ENCODE results near the gene CFAP61.

CFAP61 gene

DNA sequence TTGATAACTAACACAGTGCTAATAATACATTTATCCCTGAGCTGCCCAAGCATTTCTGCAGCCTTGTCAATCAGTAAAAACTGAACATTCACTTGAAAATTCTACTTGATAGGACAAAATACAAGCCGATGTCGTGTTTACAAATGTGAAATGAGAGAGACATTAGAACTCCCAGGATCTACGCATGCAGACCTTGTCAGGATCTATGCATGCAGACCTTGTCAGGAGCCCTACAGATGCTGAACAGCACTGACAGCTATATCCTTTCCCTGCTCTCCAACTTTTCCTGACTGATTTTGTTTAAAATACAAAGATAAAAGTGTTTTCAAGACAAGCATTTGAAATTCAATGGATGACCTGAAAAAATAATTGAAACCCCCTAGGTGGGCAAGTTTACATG, 344.5 kb downstream of the CFAP61 start:
- Histone ChIP-seq H3K27ac (ENCODE audit: low read depth, low read length) (no peak overlapping the region), H3K9ac (ENCODE audit: low read length) (no peak overlapping the region), H3K4me3 (ENCODE audit: low read depth in 1 of 2, low read length in 2 of 2) (no peak overlapping the region), H3K9me3 (ENCODE audit: low read length) (no peaks in the 10 kb centered on the region), H3K4me1 (ENCODE audit: insufficient read depth, low read length) (no peaks in the 10 kb centered on the region), H3K36me3 (ENCODE audit: insufficient read depth, low read length) (no peaks in the 10 kb centered on the region), H3K27me3 (ENCODE audit: control insufficient read depth in 1 of 2, insufficient read depth in 2 of 2, low read length in 2 of 2) (no peaks in the 10 kb centered on the region)

DNA sequence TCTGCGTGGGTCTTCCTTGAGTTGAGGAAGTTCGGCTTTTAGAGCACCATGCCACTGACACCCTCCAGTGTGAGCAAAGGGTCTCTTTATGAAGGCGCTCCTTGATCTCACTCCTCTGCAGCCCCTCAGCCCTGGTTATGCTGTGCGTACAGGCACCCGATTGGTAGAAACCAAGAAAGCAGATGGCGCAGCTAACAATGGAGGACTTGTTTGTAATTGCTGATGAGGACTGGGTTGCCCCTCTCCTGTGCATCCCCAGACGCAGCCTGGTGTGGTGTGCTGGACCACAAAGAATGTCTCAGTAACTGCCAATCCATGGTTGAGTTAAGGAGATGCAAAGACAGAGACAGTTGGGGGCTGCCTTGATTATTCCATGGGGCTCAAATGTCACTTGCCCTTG, 345.8 kb downstream of the CFAP61 start:
- no peak overlapping the region for H3K9ac ChIP-seq (ENCODE audit: low read length)
- no peaks in the 10 kb centered on the region for H3K36me3 ChIP-seq (ENCODE audit: insufficient read depth, low read length)
- H3K27ac ChIP-seq (ENCODE audit: low read depth, low read length): no peak overlapping the region
- no peaks in the 10 kb centered on the region for H3K9me3 ChIP-seq (ENCODE audit: low read length)
- no peak overlapping the region for H3K4me3 ChIP-seq (ENCODE audit: low read depth in 1 of 2, low read length in 2 of 2)
- H3K4me1 ChIP-seq (ENCODE audit: insufficient read depth, low read length): no peaks in the 10 kb centered on the region
- no peaks in the 10 kb centered on the region for H3K27me3 ChIP-seq (ENCODE audit: control insufficient read depth in 1 of 2, insufficient read depth in 2 of 2, low read length in 2 of 2)

DNA sequence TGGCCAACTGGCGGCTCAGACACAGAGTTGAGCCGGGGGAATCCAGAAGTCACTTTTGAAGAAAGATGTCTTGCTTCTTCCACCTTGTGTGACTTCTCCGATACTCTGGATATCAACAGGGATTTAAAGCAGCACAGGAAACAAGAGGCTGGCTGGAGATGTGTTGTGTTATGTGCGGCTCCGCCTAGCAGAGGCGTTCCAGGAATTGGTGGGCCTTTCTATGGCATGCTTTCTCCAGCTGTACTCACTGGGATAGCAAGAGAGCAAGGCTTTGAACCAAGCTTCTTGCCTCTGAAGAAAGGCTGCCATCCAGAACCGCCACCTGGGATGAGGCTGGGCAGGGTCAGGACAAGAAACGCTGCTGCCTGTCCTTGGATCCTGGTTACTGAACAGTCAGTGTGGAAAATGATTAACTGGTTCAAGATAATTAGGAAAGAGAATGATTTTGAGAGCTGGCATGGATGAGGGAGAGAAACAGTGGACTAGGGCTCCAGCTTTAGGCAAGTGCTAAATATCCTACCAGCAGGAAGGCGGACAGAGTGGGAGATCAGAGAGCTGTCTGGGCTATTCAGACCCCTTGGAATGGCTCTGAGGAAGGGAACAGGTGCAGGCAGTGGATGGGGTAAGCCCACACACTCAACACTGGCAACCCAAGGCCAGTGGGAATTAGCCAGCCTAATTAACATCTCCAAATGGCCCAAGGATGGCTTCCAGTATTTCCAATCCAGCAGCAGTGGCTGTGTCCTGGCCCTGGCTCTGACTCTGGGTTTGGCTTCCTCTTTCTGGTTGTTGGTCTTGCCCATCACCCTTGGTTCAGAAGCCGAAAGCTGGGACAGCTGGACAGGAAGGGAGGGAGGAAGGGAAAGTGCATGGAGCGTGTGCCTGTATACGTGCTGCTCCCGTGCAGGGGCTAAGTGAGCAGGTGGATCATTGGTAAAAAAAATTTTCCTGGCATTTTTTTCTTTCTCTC, 347.5 kb downstream of the CFAP61 start:
- Histone ChIP-seq H3K36me3 (ENCODE audit: insufficient read depth, low read length) (no peaks in the 10 kb centered on the region), H3K9ac (ENCODE audit: low read length) (no peak overlapping the region), H3K4me1 (ENCODE audit: insufficient read depth, low read length) (no peaks in the 10 kb centered on the region), H3K4me3 (ENCODE audit: low read depth in 1 of 2, low read length in 2 of 2) (no peak overlapping the region), H3K27ac (ENCODE audit: low read depth, low read length) (no peak overlapping the region), H3K9me3 (ENCODE audit: low read length) (no peaks in the 10 kb centered on the region), H3K27me3 (ENCODE audit: control insufficient read depth in 1 of 2, insufficient read depth in 2 of 2, low read length in 2 of 2) (no peaks in the 10 kb centered on the region)

DNA sequence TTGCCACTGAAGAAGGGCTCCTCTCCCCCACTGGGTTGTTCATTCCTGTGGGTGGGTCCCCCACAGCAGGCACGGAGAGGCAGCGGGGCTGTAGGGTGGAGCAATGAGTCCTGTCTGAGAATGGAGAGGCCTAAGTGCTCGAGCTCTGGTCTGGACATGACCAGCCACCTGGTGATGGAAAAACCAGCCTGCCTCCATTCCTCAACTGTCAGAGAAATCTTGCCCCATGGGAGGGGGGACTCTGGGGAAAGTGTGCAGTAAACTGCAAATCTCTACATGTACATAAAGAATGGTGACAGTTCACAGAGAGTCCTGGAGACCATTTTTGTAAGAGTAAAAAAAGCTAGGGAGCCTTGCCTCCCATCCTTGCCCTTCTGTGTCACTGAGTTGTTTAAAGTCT, 349.7 kb downstream of the CFAP61 start:
- H3K4me1 ChIP-seq (ENCODE audit: insufficient read depth, low read length): no peaks in the 10 kb centered on the region
- no peak overlapping the region for H3K9ac ChIP-seq (ENCODE audit: low read length)
- H3K27ac ChIP-seq (ENCODE audit: low read depth, low read length): no peak overlapping the region
- no peaks in the 10 kb centered on the region for H3K36me3 ChIP-seq (ENCODE audit: insufficient read depth, low read length)
- no peaks in the 10 kb centered on the region for H3K9me3 ChIP-seq (ENCODE audit: low read length)
- no peak overlapping the region for H3K4me3 ChIP-seq (ENCODE audit: low read depth in 1 of 2, low read length in 2 of 2)
- no peaks in the 10 kb centered on the region for H3K27me3 ChIP-seq (ENCODE audit: control insufficient read depth in 1 of 2, insufficient read depth in 2 of 2, low read length in 2 of 2)

DNA sequence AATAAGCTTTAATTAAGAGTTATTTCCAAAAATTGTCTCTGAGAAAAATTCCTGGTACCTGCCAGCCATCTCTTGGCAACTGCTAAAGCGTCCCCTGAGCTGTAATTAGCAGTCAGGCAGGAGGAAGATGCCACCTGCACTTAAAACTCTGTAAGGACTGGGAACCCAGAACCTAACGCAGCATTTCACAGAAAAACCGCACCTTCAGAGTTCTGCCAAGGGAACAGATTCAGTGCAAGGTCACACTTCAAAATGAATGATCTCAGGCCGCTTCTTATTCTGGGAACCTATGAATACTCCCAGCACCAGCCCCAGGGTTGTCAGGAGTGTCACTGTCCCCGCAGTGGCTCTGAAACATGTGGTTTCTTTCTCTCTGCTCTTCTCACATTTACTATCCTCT, 352.3 kb downstream of the CFAP61 start:
- H3K36me3 ChIP-seq (ENCODE audit: insufficient read depth, low read length): no peaks in the 10 kb centered on the region
- no peaks in the 10 kb centered on the region for H3K9me3 ChIP-seq (ENCODE audit: low read length)
- no peak overlapping the region for H3K9ac ChIP-seq (ENCODE audit: low read length)
- H3K4me3 ChIP-seq (ENCODE audit: low read depth in 1 of 2, low read length in 2 of 2): no peak overlapping the region
- no peaks in the 10 kb centered on the region for H3K27me3 ChIP-seq (ENCODE audit: control insufficient read depth in 1 of 2, insufficient read depth in 2 of 2, low read length in 2 of 2)
- H3K4me1 ChIP-seq (ENCODE audit: insufficient read depth, low read length): no peaks in the 10 kb centered on the region
- no peak overlapping the region for H3K27ac ChIP-seq (ENCODE audit: low read depth, low read length)

DNA sequence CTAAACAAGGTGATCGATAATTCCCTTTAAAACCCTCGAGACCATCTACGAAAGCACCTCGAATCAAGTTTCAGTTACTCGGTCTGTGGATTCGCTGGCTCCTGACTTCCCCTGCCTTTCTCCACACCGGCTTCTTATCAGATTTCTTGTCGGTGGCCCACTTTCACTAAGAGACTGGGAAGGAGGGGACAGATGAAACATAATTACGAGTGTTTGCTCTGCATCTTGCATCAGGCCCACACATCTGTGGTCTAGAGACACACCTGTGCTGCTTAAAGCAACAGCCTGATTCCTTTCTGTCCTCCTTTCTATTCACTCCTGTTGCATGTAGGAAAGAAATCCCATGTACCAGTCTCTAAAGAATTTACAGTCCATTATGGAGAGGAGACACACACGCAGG, 353.3 kb downstream of the CFAP61 start:
- Histone ChIP-seq H3K36me3 (ENCODE audit: insufficient read depth, low read length) (no peaks in the 10 kb centered on the region), H3K4me1 (ENCODE audit: insufficient read depth, low read length) (no peaks in the 10 kb centered on the region), H3K4me3 (ENCODE audit: low read depth in 1 of 2, low read length in 2 of 2) (no peak overlapping the region), H3K9me3 (ENCODE audit: low read length) (no peaks in the 10 kb centered on the region), H3K27ac (ENCODE audit: low read depth, low read length) (no peak overlapping the region), H3K9ac (ENCODE audit: low read length) (no peak overlapping the region), H3K27me3 (ENCODE audit: control insufficient read depth in 1 of 2, insufficient read depth in 2 of 2, low read length in 2 of 2) (no peaks in the 10 kb centered on the region)

DNA sequence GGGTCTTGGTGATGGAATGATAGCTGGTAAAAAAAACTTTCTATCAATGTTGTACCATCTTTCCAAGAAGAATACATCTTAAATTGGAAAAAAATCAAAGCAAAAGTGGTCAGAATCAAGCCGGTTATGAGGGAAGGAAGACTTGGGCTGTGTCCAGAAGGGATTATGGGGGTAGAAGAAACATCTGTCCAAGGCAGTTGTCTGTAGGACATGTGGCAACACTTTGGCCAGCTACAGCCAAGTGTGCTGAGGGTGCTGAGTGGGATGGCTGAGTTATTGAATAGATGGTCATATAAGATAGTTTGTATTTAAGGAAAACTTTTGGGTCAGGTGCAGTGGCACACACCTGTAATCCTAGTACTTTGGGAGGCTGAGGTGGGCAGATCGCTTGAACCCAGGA, 354.0 kb downstream of the CFAP61 start:
- no peaks in the 10 kb centered on the region for H3K36me3 ChIP-seq (ENCODE audit: insufficient read depth, low read length)
- no peaks in the 10 kb centered on the region for H3K9me3 ChIP-seq (ENCODE audit: low read length)
- no peaks in the 10 kb centered on the region for H3K4me1 ChIP-seq (ENCODE audit: insufficient read depth, low read length)
- no peak overlapping the region for H3K27ac ChIP-seq (ENCODE audit: low read depth, low read length)
- H3K27me3 ChIP-seq (ENCODE audit: control insufficient read depth in 1 of 2, insufficient read depth in 2 of 2, low read length in 2 of 2): no peaks in the 10 kb centered on the region
- H3K4me3 ChIP-seq (ENCODE audit: low read depth in 1 of 2, low read length in 2 of 2): no peak overlapping the region
- H3K9ac ChIP-seq (ENCODE audit: low read length): no peak overlapping the region

DNA sequence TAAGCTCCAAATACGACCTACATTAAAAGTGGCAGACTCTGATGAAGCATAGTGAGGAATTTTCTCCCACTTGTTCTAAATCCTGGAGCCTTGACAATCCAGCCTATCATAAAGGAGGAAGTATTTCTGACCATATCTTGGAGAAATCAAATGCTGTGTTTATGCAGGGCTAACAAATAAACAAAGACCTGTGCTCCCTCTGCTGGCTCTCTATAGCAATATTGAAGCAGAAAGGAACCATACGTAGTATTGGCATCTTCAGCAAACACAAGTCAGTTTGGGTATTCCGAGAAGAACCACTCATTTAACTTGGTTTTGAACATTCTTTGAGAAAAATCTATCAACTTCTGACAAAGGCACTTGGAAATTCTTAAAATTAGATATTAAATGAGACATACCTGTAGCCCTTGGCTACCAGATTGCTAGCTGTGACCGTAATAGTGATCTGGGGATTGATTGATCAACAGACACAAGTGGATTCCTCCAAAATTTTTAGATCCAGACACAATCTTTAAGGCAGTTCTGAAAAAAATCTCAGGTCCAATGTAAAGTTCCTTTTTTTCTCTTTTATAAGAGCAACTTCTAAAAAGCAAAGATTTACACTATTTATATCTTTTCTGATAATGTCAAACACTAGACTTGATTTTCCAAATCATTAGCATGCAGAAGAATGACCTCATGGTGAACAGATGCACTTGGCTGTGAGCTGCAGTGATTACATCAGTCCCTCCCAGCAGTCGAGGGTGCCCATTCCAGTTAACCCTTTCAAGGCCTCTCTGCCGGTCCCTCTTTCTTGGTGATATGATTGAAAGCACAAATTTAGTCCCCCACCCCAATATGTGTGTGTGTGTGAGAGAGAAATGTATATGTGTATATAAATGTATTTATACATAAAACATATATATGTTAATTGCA, 355.8 kb downstream of the CFAP61 start:
- Histone ChIP-seq H3K36me3 (ENCODE audit: insufficient read depth, low read length) (no peaks in the 10 kb centered on the region), H3K4me3 (ENCODE audit: low read depth in 1 of 2, low read length in 2 of 2) (no peak overlapping the region), H3K9me3 (ENCODE audit: low read length) (no peaks in the 10 kb centered on the region), H3K9ac (ENCODE audit: low read length) (no peak overlapping the region), H3K27ac (ENCODE audit: low read depth, low read length) (no peak overlapping the region), H3K27me3 (ENCODE audit: control insufficient read depth in 1 of 2, insufficient read depth in 2 of 2, low read length in 2 of 2) (no peaks in the 10 kb centered on the region), H3K4me1 (ENCODE audit: insufficient read depth, low read length) (no peaks in the 10 kb centered on the region)

DNA sequence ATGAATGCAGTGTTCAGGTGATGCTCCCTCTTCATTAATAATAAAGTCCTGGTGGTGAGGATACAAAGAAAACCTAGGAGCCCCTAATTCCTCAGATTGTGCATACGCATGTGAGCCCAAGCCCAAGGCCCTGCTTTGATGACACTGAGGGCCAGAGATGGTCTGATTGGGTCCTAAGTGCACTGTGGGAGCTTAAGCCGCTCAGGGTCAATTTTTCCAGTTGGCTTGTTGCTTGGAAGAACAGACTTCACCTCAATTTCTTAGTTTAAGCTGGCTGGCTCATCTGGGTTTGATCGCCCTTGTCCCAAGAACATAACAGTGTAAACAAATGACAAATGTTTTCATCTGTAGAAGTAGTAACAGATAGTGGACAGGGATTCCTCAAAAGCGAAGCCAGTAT, 357.0 kb downstream of the CFAP61 start:
- Histone ChIP-seq H3K4me1 (ENCODE audit: insufficient read depth, low read length) (no peaks in the 10 kb centered on the region), H3K9me3 (ENCODE audit: low read length) (no peaks in the 10 kb centered on the region), H3K4me3 (ENCODE audit: low read depth in 1 of 2, low read length in 2 of 2) (no peak overlapping the region), H3K27me3 (ENCODE audit: control insufficient read depth in 1 of 2, insufficient read depth in 2 of 2, low read length in 2 of 2) (no peaks in the 10 kb centered on the region), H3K27ac (ENCODE audit: low read depth, low read length) (no peak overlapping the region), H3K9ac (ENCODE audit: low read length) (no peak overlapping the region), H3K36me3 (ENCODE audit: insufficient read depth, low read length) (no peaks in the 10 kb centered on the region)
